ENCODE data around the gene PGC.

The PGC gene

GRCh38 chr6:41746107-41746506 is 1.1 kb downstream of the PGC start:
- DNase-seq (ENCODE audit: low read depth in 2 of 2), result no peak

- DNase-seq (ENCODE audit: low read depth in 2 of 2), result no peak
These were observed 2.9 kb downstream of the PGC start for GRCh38 chr6:41744236-41744787.

GRCh38 chr6:41743406-41744235 is 3.6 kb downstream of the PGC start:
- no peak for DNase-seq (ENCODE audit: low read depth in 2 of 2)

- DNase-seq (ENCODE audit: low read depth in 2 of 2), result no peak
These were observed 5.3 kb downstream of the PGC start for GRCh38 chr6:41741625-41742490.

DNA sequence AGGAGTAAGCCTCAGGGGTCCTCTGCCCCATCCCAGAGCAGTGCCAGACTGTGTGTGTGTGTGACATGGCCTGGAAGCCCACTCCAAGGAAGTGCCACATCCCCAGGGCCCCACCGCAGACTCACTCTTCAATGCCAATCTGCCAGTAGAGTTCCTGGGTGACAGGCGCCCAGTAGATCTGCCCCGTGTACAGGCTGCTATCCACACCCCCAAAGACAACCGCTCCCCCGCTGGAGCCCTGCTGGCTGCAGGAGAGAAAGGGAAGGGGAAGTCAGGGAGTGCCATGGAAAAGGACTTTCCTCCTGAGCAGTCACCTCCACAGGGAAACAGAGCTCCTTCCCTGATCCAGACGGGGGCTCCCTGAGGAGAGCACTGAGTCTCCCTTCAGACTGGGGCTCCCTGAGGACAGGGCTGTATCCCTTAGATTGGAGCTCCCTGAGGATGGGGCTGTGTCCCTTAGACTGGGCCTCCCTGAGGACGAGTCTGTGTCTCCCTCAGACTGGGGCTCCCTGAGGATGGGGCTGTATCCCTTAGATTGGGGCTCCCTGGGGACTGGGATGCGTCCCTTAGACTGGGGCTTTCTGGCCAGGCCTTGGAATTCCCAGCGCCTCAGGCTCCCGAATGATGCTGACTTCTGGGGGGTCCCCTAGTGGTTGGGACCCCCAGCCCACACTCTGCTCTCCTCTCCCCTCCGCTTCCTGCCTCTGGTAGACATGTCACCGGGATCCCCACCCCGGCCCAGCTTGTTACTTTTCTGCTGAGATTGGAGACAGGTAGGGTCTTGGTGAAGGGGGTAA is 6.6 kb downstream of the PGC start:
- no peak for DNase-seq (ENCODE audit: low read depth in 2 of 2)

DNA sequence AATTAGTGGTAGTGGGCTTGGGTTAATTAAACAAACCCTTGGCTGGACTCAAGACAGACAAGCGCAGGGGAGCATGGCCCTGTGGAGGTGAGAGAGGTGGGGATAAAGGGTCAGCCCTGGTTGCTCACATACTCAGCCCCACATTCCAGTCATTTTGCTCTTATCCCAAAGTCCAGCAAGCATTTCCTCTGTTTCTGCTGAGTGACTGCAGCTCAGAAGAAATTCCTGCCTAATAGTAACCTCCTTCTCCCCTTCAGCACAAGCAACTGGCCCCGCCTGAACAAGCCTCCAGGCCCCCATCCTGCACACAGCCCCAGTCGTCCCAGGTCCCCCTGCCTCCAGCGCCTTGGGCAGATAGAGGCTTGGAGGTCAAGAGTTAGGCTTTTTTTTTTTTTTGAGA is 8.2 kb downstream of the PGC start:
- DNase-seq (ENCODE audit: low read depth in 2 of 2), result no peak

- DNase-seq (ENCODE audit: low read depth in 2 of 2), result no peak
These were observed 9.5 kb downstream of the PGC start for GRCh38 chr6:41737591-41738130.

DNA sequence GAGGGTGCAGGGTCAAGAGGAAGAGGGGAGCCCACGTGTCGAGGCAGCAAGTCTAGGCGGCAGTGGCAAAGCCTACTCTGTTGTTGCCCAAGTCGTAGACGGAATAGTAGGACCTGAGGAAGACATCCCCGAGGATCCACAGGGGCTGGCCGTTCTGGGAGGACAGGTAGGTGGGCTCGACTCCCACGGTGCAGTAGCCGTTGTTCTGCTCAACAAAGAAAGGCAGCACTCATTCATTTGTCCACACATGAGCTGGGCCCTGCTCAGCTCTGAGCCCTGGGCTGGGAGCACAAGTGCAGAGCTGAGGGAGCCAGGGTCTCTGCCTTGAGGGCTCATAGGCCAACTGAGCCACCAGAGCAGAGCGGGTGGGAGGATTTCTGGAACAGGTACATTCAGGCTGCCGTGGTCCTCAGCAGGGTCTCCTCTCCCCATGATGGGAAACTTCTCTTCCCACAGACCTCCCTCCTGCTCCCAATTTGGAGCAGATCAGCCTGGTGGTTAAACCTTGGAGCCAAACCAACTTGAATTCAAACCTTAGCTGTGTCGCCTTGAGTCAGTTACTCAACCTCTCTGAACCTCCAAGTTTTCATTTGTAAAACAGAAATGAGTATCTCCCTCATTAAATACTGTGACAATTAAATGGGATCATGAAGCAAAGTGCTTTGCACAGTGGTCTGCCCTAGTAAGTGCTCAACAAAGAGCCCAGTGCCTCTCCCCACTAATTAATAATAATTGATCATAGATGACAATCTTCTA is 10.2 kb downstream of the PGC start:
- no peak for DNase-seq (ENCODE audit: low read depth in 2 of 2)

DNA sequence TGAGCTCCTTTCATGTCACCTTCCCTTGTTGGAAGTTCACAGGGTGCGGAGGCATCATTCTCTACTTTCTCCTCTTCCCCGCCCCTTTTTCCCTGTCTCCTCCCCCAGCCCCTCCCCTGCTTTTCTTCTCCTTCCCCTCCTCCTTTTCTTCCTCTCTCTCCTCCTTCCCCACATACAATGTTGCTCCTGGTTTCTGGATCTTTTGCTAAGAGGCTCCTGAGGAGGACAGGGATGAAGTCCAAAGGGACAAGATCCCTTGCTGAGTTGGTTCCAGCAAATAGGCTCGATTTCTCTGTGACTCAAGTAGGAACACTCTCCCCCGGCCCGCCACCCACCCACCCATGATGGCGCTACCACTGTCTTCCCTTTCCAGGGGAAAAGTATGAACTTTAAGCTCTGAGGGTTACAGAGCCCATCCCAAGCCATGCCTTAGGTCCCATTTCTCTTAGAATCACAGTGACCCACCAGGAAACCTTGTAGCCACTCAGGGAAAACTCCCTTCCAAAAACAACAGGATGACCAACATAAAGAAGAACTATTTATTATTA is 10.9 kb downstream of the PGC start:
- no peak for DNase-seq (ENCODE audit: low read depth in 2 of 2)

GRCh38 chr6:41735427-41736185 is 11.6 kb downstream of the PGC start, which contains the start of gene TFEB:
TSS of gene TFEB (minus strand) at chr6:41735608. CDS start at chr6:41691213, 44,395 bp downstream.
- peak; percentile 87 to 91 for DNase-seq (ENCODE audit: low read depth in 2 of 2)

- DNase-seq (ENCODE audit: low read depth in 2 of 2), result peak; percentile 49 to 59
These were observed 12.4 kb downstream of the PGC start for GRCh38 chr6:41734666-41735426.

DNA sequence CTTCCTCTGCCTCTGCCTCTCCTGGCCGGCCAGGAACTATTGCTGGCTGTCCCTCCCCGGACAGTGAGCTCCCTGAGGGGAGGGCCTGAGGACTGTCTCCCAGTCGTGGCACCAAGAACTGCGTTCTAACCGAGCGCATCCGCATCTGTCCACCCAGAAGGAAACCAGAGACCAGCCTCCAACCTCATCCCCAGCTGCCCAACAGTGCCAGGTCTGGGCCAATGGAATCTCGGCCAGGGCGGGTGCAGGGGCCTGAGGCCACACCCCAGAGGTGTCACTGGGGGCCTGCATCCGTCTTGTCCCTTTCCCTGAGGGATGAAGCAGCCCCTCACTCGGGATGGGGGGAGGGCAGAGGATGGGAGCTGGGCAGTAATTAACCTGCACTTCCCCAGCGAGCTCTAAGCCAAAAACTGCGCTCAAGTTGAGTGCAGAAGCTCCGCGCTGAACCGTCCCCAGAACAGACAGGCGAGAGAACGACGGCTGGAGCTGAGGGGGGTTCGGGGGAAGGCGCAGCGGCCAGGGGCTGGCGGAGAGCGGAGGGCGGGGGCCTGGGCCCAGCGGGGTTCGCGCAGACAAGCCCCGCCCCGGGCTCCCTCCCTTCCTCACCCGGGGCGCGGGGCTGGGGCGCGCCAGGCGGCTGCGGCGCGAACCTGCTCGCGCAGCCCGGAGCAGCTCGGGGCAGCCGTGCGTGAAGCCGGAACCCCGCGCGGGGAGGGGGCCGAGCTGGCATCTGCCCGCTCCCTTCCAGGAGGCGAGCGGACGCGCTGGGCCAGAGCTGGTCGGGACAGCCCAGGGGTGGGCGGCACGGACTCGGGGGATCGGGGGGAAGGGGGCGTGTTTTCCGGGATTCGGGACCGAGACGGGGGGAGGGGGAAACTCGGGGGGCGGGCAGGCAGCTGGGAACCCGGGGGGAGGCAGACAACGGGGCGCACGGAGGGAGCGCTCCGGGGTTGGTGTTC is 13.2 kb downstream of the PGC start:
- peak; percentile 38 to 45 for DNase-seq (ENCODE audit: low read depth in 2 of 2)

DNA sequence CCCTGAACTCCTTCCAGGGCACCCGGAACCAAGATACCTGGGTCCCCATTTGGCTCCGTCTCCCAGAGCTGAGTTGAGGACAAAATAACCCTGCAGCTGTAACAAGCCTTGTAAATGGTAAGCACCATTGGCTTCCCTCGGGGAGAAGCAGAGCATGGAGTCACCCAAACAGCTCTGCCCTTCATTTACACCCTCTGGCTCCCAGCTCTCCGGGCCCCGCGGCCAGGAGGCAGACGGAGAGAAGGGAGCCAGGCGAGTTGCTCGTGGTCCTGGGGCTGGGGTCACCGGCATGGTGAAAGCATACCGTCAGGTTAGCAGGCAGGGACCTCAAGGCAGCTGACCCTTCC is 13.9 kb downstream of the PGC start:
- DNase-seq (ENCODE audit: low read depth in 2 of 2), result no peak

DNA sequence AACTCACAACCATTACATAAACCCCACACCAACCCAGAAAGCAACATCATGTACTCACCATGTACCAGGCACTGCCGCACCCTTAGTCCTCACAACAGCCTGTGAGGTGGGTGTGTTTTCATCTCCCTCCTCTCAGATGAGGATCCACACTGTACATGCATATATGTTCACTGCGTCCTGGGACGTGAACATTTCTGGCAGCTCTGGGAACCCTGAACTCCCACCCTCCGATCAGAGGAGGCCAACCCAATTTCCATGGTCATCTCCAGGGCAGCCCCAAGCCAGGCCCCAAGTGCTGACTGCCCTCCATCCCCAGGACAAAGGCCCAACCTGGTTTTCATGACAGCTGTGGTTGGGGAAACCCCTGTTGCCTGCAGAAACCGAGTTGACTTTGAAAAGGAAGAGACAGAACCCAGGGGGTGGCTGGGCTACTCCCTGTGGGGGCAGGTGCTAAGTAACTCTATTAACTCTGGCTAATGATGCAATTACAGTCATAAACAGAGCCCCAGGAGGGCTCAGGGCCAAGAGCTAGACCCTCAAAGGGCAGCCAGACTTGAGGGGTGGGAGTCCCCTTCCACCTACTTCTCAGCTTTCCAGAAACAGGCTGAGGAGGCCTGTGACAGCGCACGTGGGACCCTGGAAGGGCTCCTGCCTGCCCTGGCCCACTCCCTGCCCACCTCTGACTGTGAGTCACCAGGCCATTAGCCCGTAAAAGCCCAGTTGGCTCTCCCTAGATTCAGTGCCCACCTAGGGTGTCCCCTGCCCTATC is 14.4 kb downstream of the PGC start:
- DNase-seq (ENCODE audit: low read depth in 2 of 2), result peak; percentile 38 to 44

- no peak for DNase-seq (ENCODE audit: low read depth in 2 of 2)
These were observed 15.0 kb downstream of the PGC start for GRCh38 chr6:41732149-41732548.

DNA sequence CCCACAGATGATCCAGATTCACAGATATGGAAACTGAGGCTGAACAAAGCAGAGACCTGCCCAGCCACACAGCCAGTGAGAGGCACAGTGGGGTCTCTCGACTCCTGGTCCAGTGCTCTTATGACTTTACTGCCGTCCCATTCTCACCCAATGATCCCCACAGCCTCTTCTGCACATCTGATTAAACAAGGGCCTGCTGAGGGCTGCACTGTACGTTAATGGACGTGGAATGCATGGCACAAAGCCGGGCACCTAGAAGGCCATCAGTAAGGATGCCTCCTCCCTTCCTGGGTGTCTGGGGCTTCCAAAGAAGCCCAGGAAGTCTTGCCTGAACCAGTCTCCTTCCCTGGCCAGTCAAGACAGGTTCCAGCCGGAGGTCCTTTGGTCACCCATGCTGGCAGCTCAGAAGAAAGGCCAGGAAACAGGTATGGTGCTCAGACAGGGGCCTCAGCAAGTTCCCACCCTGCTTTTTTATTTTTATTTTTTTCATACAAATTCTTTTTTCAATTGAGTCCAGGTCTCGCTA is 15.6 kb downstream of the PGC start:
- no peak for DNase-seq (ENCODE audit: low read depth in 2 of 2)
